DOHH2 (cell line): ENCODE measurements around the gene UNC5B.

Experiments used
- H3F3A ChIP-seq: fragments of 200-600 bp; sonication (generic), shearing (Covaris generic); 2 replicates; pipeline ENCODE4 v1.6.0; 2016; ENCODE audit warnings: antibody characterized with exemption, mild to moderate bottlenecking; ENCODE audit not compliant: control insufficient read depth, insufficient read depth
- H3K27ac ChIP-seq: fragments of 200-600 bp; sonication (generic); 2 replicates; pipeline ENCODE4 v1.5.1; 2014; ENCODE audit warnings: low read depth, mild to moderate bottlenecking, low read length, moderate library complexity
- H3K27me3 ChIP-seq: fragments of 200-600 bp; sonication (generic); 2 replicates; pipeline ENCODE4 v1.6.1; 2014; ENCODE audit warnings: mild to moderate bottlenecking, low read length, mixed read lengths; ENCODE audit not compliant: control insufficient read depth
- H3K36me3 ChIP-seq: fragments of 200-600 bp; sonication (generic); 2 replicates; pipeline ENCODE4 v1.6.1; 2014; ENCODE audit warnings: mild to moderate bottlenecking, low read length, moderate library complexity, mixed read lengths; ENCODE audit not compliant: control insufficient read depth
- H3K4me1 ChIP-seq: fragments of 200-600 bp; sonication (generic); 2 replicates; pipeline ENCODE4 v1.6.1; 2014; ENCODE audit warnings: mild to moderate bottlenecking, low read length, mixed read lengths; ENCODE audit not compliant: control insufficient read depth
- H3K4me2 ChIP-seq: fragments of 200-600 bp; sonication (generic); 2 replicates; pipeline ENCODE4 v1.6.0; 2014; ENCODE audit warnings: mild to moderate bottlenecking, low read length, moderate library complexity
- H3K4me3 ChIP-seq: fragments of 200-600 bp; sonication (generic); 2 replicates; pipeline ENCODE4 v1.5.1; 2014; ENCODE audit warnings: mild to moderate bottlenecking, low read length, mixed read lengths
- H3K79me2 ChIP-seq: fragments of 200-600 bp; sonication (generic); 2 replicates; pipeline ENCODE4 v1.6.1; 2014; ENCODE audit warnings: mild to moderate bottlenecking, low read length, mixed read lengths; ENCODE audit not compliant: control insufficient read depth
- H3K9me2 ChIP-seq: fragments of 200-600 bp; sonication (generic); replicated peaks from 2 replicates; pipeline ENCODE4 v1.6.1; 2014; ENCODE audit warnings: mild to moderate bottlenecking, low read length, mixed read lengths; ENCODE audit not compliant: control insufficient read depth
- H3K9me3 ChIP-seq: fragments of 200-600 bp; sonication (generic); 2 replicates; pipeline ENCODE4 v1.6.1; 2014; ENCODE audit warnings: antibody characterized with exemption, low read length, mixed read lengths; ENCODE audit not compliant: control insufficient read depth, insufficient read depth
- H4K20me1 ChIP-seq: fragments of 200-600 bp; sonication (generic); 2 replicates; pipeline ENCODE4 v1.6.0; 2014; ENCODE audit warnings: low read depth, mild to moderate bottlenecking, antibody characterized with exemption, low read length, moderate library complexity; ENCODE audit not compliant: control insufficient read depth, insufficient read depth
- EZH2phosphoT487 ChIP-seq: fragments of 200-600 bp; sonication (generic); IDR thresholded peaks from 2 replicates; pipeline ENCODE4 v1.6.1; 2017; ENCODE audit warnings: borderline replicate concordance, mild to moderate bottlenecking, antibody characterized with exemption, low read length, moderate library complexity, mixed read lengths
- TF ChIP-seq, protein P1 (sequence below): fragments of 200-600 bp; sonication (generic); IDR thresholded peaks from one replicate; pipeline ENCODE4 v1.5.1; 2014; ENCODE audit warnings: antibody characterized with exemption, mild to moderate bottlenecking, low read depth, low read length; ENCODE audit not compliant: poor library complexity, severe bottlenecking

Gene UNC5B

DNA sequence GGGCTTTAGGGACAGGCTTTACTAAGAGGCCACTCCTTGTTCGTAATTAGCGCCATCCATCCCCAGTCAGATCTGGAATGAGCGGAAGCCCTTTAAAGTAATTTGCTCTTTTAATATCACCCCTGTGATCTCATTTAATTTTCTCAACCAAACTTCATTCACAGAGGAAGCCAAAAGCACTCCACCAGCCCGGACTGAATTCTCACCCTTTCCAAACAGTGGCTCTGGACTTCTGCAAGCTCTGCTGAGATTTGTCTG is 43.1 kb downstream of the UNC5B start:
- Histone ChIP-seq H3K9me2 (no peaks in the 10 kb centered on the region), H3K79me2 (no peaks in the 10 kb centered on the region), H3K27ac (no peak overlapping the region), H3K36me3 (no peaks in the 10 kb centered on the region), H4K20me1 (no peaks in the 10 kb centered on the region), H3K4me2 (no peak overlapping the region), H3K27me3 (peaks cover 9% of the 10 kb centered on the region), H3K4me1 (no peaks in the 10 kb centered on the region), H3F3A (no peaks in the 10 kb centered on the region), H3K4me3 (no peak overlapping the region), H3K9me3 (no peaks in the 10 kb centered on the region)
- no peak for TF ChIP-seq EZH2phosphoT487
- TF ChIP-seq, protein P1, sequence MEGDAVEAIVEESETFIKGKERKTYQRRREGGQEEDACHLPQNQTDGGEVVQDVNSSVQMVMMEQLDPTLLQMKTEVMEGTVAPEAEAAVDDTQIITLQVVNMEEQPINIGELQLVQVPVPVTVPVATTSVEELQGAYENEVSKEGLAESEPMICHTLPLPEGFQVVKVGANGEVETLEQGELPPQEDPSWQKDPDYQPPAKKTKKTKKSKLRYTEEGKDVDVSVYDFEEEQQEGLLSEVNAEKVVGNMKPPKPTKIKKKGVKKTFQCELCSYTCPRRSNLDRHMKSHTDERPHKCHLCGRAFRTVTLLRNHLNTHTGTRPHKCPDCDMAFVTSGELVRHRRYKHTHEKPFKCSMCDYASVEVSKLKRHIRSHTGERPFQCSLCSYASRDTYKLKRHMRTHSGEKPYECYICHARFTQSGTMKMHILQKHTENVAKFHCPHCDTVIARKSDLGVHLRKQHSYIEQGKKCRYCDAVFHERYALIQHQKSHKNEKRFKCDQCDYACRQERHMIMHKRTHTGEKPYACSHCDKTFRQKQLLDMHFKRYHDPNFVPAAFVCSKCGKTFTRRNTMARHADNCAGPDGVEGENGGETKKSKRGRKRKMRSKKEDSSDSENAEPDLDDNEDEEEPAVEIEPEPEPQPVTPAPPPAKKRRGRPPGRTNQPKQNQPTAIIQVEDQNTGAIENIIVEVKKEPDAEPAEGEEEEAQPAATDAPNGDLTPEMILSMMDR, result no peak

DNA sequence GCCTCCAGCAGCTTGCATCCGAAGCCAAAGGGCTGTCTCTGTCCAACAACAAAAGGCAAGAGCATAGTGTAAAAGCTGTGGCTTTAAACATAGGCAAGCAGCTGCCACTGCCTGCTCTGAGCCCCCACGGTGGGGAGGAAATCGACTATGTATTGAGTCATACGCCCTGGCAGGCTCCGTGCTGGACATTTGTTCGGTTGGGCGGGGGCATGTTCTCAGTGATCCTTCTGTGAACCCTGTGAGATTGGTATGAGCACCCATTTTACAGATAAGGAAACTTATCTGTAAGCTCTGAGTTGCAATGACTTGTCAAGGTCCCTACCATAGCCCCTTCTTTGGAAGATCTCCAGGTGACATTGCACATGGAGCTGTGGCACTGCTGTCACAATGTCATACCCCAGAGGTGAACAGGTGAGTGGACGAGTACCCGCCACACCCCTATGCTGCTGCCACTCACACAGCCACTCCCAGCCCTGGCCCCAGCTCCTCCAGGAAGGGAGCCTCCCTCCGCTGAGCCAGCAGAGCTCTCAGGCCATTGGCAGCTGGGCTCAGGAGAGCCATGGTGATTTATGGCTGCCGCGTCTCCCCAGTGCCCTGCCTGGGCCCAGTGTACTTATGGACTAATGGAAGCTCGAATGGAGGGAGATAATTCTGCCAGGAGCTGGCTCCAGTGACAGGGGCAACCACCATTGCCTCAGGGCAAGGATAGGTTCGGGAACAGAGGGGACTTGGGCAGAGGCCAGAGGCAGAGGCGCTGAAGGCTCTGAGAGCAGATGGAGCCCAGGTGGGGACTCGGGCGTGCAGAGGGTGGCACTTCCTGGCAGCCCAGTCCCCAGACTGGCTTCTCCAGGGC is 43.7 kb downstream of the UNC5B start:
- H3F3A ChIP-seq, result no peaks in the 10 kb centered on the region
- peaks cover 6% of the 10 kb centered on the region for H3K27me3 ChIP-seq
- no peak overlapping the region for H3K27ac ChIP-seq
- H3K79me2 ChIP-seq, result no peaks in the 10 kb centered on the region
- H3K9me3 ChIP-seq, result no peaks in the 10 kb centered on the region
- H3K9me2 ChIP-seq, result no peaks in the 10 kb centered on the region
- H4K20me1 ChIP-seq, result no peaks in the 10 kb centered on the region
- no peak overlapping the region for H3K4me2 ChIP-seq
- H3K4me1 ChIP-seq, result no peaks in the 10 kb centered on the region
- no peaks in the 10 kb centered on the region for H3K36me3 ChIP-seq
- TF ChIP-seq, protein P1, result no peak
- TF ChIP-seq EZH2phosphoT487, result no peak
- no peak overlapping the region for H3K4me3 ChIP-seq

DNA sequence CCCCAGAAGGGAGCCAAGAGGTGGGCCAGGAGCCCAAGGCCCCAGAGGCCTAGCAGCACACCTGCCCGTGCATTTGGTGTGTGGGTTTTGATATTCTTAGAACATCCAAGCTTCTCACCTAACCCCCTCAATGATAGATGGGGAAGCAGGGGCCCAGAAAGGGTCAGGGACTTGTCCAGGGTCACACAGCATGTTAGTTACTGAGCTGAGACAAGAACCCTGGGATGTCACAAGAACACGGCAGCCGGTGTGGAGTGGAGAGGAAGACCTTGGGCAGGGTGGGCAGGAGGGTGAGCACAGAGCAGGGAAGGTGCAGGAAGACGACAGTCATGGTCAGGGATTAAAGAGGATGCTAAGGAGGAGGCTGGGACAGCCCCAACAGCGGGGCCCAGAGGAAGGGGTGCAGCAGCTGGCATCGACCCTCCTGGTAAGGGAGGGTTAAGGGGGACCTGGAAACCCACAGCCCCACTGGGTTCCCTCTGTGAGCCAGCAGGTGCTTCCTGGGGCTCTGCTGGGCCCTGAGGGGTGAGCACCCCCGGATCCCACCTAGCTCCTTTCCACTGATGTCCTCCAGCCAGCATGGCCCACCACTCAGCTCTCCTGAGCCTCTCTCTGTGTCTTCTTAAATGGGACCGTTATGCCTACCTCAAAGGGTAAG is 44.4 kb downstream of the UNC5B start:
- Histone ChIP-seq H3F3A (no peaks in the 10 kb centered on the region), H3K9me2 (no peaks in the 10 kb centered on the region), H3K36me3 (no peaks in the 10 kb centered on the region), H3K4me3 (no peak overlapping the region), H4K20me1 (no peaks in the 10 kb centered on the region), H3K4me2 (no peak overlapping the region), H3K27ac (no peak overlapping the region), H3K9me3 (no peaks in the 10 kb centered on the region), H3K4me1 (no peaks in the 10 kb centered on the region), H3K27me3 (peaks cover 3% of the 10 kb centered on the region), H3K79me2 (no peaks in the 10 kb centered on the region)
- TF ChIP-seq, protein P1, result no peak
- no peak for TF ChIP-seq EZH2phosphoT487
